NCI-H1105 treated with DMSO at 0.1 percent for 48 hours (cell line): Measurements from ENCODE around the gene SIPA1.

ENCODE experiments used
- DNase-seq: peaks from one replicate; lab custom pipeline; 2025; lab: John Stamatoyannopoulos, UW

The SIPA1 gene

DNA sequence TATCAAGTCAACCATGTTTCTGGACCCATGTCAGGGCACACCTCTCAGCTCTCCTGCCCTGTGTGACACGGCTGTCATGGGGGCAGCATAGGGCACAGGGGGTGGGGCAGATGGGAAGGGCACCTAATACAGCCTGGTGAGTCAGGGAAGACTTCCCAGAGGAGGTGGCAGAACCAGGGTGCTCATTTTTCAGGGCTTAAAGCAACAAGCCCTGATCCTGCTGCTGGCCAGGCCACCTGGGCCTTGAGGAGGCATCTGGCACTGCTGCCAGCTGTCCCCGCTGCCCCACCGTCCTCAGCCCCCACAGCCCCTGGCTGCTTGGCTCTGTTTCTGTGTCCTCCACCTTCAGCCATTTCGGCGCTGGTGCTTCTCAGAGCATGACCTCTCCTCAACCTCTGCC lies 28.2 kb upstream of the SIPA1 start:
- DNase-seq = no peak

DNA sequence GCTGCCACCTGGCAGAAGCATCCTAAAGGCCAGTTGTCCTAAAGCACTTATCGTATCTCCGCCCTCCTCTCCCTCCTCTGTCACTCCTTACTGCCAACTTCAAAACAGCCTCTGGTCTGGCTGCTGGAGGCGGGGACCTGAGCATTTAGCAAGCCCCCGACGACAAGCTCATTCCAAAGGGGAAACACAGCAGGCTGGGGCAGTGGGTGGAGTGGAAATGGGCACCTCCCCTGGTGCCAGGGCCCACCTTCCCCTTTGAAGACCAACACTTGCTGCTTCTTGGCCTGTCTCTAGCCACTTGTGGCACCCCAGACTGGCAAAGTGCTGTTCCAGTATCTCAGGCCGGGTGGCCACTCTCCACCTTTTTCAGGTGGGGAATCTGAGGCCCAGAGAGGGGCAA lies 27.5 kb upstream of the SIPA1 start:
- no peak for DNase-seq

DNA sequence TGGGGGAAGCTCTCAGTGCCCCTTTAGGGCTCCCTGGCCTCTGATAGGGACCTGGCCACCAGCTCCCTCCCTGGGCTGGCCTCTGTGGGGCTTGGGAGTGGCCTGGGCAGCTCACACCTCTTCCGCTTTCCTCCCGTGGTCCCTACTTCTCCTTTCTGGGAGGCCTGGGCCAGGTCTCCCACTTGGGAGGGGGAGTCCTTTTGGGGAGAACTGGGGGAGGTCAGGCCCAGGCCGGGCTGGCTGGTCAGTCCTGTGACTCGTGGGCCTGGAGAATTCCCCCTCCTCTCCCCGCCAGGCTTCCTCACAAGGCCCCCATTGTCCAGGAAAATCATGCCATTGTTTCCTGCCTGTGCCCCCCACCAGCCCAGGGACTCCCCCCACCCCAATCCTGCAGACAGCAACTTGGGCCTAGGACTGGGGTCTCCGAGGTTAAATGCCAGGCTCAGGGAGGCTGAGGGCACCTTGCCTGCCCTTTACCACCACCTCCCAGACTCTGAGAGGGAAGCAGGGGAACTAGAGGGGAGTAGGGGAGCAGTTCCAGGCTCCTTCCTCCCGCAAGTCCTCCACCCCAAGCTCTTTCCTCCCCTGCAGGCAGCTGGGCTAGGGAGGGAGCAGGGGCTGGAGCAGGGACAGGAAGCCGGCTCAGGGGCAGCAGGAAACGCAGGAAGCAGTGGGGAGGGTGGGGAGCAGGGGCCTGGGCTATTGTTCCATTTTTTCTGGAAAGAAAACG lies 26.7 kb upstream of the SIPA1 start:
- DNase-seq = no peak

DNA sequence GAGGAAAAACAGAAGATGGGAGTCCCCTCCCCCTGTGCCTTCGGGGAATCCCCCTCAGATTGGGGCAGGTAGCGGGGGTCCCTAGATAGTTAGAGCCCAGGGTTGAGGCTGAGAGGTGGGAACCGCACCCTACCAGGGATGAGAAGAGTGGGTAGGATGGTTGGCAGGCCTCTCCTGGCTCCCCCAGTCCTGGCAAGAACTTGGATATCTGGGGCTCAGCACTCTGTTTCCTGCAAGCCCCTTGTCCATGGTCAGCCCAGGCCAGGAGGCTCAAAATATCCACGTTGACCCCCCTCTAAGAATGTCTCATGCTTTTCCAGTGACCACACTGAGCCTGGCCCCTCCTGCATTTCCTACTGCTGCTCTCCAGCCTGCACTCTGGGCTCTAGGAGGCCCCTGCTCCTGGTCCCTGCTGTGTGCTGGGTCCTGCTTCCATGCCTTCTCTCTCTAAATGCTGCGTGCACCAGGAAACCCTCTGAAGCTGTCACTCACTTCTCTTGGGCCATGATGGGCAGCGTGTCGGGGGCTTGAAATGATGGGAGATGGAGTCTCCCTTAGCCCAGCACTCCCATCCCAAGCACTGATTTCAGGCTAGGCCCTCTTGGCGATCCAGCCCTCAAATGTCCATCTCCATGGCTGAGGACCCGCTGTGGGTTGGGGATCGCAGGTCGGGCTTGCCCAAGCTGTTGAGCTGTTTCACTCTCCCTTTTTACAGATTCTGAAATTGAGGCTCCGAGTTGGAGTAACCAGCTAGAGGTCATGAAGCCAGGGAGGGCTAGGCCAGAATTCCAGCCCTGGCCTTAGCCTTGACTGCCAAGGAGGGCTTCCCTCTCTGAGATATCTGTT lies 25.9 kb upstream of the SIPA1 start:
- DNase-seq = no peak

DNA sequence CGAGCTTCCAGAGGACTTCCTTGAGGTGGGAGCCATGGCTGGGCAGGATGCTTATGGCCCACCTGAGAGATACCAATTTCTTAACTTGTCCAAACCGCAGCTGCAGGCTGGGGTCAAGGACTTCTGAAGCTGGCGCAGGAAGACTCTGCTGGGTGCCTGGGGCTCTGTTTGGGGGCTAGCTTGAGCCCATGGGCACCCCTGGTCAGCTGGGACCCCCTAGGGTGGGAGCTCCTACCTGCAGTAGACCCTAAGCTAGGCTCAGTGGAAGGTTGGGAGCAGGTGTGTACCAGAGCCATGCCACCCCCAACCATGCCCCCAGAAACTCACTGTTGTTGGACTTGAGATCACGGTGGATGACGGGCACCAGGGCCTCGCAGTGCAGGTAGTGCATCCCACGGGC lies 25.2 kb upstream of the SIPA1 start:
- DNase-seq = no peak

DNA sequence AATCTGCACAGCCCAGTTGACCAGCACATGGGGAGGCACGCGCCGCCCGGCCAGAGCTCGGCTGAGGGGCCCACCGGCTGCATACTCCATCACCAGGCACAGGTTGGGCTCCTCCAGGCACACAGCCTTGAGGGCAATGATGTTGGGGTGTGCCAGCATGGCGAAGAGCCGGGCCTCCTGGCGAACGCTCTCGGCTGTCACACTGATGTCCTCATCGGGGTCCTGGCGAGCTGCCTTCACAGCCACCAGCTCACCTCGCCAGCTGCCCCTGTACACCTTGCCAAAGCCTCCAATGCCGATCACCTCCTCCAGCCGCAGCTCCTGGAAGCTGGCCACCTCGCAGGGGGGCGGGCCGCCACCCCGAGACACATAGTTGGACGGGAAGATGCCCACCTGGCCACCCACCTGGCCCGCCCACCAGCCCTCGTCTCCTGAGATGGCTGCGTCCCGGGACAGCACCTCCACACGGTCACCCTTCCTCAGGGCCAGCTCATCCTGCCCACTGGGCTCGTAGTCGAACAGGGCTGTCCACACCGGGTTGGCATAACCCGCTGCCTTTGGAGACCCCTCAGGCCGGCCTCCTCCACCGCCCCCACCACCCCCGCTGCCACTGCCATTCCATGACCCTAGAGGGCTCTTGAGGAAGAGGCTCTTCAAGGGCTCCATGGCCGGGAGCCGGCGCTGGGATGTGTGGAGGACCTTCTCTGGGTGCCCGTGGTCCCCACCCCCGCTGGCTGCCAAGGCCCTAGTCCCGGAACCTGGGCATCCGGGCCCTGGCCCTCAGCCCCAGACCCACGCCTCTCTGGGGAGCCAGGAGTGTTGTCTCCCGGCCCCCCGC lies 24.6 kb upstream of the SIPA1 start:
- DNase-seq = peak; percentile 11

DNA sequence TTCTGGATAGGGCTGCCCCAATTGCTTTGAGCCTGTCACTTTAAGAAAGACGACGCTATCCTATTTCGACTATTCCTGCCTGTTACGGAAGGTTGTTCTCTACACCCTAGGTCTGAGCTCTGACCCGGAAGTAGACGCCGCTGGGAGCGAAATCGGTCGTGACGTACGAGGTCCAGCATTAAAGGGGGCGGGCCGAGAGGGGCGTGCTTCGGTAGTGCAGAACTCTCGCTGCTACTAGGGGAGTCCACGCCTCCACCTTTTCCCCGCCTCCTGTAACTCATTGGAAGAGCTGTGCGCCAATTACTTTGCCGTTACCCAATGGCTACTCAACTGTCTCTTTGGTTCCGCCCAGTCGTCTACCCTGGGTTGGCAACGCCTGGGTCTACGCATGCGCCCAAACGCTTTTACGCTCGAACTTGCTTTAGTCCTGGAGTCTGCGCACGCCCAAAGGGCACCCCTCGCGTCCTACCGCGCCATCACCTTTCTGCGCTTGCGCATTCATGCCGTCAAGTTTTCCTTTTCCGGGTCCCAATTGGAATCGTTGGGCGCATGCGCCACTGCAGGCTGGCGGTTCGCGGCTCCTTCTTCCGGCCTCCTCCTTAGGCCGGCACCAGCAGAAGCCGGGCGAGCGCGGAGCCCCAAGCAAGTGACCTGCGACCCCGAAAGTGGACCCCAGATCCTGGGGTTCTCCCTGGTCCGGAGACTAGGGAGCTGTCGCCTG lies 22.5 kb upstream of the SIPA1 start, which contains the start of gene PCNX3:
Gene PCNX3, plus strand, starts transcription at position 548 of the 721 bp plus-strand sequence. CDS start 536 bp downstream, outside the sequence.
- DNase-seq = peak; percentile 100

DNA sequence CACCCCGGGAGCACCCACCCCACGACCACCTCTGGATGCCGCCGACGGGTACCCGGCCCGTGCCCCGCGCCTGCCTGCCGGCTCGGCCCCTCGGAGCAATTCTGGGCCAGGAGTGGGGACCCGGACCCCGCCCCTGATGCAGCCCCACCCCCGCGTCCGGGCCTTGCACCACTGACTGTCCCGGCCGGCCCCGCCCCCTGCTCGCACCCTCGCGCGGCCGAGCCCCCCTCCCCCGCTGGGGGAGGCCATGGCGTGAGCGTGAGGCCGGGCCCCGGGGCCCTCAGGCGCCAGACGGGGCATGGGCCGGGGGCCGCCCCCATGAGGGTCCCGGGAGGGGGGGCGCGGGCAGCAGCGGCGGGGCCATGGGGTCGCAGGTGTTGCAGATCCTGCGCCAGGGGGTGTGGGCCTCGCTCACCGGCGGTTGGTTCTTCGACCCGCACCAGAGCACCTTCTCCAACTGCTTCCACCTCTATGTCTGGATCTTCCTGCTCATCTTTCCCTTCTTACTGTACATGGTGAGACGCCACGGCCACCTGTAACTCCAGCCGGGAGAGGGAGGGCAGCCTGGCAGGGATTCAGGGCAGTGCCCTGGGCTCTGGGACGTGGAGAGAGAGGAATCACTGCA lies 21.8 kb upstream of the SIPA1 start:
- no peak for DNase-seq

DNA sequence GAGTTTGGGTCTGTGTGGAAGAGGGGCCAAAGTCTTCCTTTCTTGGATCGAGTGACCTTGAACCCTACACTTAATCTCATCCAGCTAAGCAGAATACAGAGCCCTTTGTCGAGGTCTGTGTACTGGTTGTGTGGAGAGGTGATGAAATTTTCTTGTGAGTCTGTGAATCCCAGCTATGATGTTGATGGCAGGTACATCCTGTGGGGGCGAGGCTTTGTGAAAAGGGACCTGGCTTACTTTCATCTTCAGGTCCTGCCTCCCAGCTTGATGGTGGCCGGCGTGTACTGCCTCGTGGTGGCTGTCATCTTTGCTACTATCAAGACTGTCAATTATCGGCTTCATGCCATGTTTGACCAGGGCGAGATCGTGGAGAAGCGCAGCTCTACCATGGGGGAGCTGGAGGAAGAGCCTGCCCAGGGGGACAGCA lies 21.3 kb upstream of the SIPA1 start:
- DNase-seq = no peak

DNA sequence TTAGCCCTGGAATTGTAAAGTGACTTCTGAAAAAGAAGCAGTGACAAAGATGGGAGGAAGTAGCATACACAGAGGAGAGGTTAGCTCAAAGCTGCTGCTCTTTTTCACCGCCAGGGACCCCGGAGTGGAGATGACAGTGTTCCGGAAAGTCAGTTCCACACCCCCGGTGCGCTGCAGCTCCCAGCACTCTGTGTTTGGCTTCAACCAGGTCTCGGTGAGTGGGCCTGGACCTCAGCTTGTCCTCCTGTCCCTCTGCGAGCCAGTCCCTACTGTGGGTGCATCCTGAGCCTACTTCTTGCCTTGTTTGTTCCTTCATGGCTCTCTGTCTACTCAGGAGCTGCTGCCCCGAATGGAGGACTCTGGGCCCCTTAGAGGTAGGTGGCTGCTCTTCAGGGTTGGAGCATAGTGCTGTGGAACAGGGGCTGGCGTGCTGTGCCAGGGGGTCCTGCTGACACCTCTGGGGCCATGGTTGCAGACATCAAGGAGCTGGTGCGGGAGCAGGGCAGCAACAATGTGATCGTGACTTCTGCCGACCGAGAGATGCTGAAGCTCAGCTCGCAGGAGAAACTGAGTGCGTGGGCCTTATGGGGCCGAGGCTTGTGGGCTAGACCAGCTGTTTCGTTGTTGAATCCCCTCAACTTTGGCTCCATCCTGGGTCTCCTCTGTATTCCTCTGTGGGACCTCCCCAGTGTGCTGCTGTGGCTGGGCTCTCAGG lies 20.6 kb upstream of the SIPA1 start:
- DNase-seq = no peak

DNA sequence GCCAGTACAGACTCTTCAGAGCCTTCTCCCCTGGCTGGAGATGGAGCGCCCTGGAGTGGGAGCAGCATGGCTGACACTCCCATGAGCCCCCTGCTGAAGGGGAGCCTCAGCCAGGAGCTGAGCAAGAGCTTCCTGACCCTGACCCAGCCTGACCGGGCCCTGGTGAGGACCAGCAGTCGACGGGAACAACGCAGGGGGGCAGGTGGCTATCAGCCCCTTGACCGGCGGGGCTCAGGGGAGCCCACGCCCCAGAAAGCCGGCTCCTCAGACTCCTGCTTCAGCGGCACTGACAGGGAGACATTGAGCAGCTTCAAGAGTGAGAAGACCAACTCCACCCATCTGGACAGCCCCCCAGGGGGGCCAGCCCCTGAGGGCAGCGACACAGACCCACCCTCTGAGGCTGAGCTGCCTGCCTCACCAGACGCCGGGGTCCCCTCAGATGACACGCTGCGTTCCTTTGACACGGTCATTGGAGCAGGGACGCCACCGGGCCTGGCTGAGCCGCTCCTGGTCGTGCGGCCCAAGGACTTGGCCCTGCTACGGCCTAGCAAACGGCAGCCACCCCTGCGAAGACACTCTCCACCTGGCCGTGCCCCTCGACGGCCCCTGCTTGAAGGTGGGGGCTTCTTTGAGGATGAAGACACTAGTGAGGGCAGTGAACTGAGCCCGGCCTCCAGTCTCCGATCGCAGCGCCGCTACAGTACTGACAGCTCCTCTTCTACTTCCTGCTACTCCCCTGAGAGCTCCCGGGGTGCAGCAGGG lies 19.7 kb upstream of the SIPA1 start:
- DNase-seq = no peak

DNA sequence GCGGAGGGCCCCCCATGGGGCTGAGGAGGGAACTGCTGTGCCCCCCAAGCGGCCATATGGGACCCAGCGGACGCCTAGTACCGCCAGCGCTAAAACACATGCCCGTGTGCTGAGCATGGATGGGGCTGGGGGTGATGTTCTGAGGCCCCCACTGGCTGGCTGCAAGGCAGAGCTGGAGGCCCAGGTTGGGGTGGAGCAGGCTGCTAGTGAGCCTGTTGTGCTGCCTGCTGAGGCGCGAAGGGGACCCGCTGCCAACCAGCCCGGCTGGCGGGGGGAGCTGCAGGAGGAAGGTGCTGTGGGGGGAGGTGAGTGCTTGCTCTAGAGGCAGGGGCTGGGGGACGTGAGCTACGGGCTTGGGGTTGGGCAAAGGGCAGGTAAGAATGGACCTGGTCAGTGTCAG lies 19.1 kb upstream of the SIPA1 start:
- no peak for DNase-seq

DNA sequence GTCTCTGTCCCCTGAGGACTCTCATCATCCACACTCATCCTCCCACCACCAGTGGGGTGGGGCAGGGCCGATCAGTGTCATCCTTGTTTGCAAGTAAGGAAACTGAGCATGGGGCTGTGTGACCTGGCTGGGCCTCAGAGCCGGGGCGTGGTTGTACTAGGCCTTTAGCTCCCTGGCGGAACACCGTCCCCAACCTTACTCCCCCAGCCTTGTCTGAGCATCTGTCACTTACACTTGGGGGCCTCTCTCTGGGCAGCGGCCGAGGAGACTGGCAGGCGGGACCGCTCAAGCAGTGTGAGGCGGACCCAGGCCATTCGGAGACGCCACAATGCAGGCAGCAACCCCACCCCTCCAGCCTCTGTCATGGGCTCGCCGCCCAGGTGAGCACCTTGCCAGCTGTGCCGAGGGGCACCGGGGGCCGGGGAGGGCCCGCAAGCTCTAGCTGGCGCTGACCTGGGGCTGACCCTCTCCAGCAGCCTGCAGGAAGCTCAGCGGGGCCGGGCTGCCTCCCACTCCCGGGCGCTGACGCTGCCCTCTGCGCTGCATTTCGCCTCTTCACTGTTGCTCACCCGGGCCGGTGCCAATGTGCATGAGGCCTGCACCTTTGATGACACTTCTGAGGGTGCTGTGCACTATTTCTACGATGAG lies 18.5 kb upstream of the SIPA1 start:
- DNase-seq = no peak

DNA sequence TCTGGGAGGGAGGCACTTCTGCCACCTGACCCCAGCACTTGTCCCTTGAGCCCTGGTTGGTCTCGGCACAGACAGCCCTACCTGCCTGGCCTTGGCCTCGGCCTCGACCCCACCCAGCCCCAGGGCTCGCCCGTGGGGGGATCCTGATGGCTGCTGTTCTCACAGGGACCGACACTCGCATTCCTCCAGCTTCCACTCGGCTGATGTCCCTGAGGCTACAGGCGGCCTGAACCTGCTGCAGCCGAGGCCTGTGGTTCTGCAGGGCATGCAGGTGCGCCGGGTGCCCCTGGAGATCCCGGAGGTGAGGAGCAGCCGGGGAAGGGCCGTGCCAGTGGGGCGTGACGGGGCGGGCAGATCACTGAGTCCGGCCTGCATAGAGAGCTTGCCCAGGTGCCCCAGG lies 17.2 kb upstream of the SIPA1 start:
- no peak for DNase-seq

DNA sequence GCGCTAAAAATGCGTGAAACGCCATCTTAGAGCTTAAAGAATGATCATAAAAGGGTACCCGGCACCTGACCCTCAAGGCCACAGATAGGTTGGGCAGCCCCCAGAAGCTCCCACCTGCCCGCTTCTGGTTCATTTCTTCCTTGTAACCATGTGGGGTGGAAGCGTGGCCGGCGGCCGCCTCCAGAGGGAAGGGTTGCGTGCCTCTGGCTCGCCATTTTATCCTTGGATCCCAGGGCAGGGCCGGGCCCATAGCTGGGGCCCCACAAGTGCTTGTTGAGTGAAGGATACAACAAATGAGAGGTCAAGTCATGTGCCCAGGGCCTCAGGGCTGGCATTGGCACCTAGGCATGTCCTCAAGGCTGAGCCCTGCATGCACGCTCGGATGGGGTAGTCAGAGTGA lies 16.4 kb upstream of the SIPA1 start:
- DNase-seq = no peak

DNA sequence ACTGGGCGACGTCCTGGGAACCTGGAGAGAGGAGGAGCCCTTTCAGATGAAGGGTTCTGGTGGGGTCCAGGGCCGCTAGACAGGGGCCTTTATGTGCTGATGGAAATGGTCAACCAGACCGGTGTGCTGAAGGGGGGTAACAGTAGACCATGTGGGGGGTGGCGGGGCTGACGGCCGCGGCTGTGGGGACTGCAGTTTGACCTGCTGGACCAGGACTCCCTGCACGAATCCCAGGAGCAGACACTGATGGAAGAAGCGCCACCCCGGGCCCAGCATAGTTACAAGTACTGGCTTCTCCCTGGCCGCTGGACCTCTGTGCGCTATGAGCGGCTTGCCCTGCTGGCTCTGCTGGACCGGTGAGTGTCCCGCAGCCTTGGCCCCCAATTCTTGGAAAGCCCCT lies 15.9 kb upstream of the SIPA1 start:
- DNase-seq = no peak

DNA sequence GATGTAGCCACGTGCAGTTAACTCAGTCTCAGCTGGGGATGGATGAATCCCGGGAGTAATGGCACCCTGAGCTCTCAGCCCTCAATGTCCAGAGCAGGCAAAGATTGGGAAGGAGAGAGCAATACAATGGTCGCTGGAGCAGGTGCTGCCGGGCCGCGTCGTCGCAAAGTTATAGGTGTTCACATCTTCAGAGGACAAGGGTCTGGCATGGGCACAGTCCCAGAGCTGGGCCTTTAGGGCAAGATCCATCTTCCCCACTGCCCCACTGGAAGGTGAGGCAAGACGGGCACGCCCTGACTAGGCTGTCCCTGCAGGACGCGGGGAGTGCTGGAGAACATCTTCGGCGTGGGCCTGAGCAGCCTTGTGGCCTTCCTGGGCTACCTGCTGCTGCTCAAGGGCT lies 14.7 kb upstream of the SIPA1 start:
- no peak for DNase-seq

DNA sequence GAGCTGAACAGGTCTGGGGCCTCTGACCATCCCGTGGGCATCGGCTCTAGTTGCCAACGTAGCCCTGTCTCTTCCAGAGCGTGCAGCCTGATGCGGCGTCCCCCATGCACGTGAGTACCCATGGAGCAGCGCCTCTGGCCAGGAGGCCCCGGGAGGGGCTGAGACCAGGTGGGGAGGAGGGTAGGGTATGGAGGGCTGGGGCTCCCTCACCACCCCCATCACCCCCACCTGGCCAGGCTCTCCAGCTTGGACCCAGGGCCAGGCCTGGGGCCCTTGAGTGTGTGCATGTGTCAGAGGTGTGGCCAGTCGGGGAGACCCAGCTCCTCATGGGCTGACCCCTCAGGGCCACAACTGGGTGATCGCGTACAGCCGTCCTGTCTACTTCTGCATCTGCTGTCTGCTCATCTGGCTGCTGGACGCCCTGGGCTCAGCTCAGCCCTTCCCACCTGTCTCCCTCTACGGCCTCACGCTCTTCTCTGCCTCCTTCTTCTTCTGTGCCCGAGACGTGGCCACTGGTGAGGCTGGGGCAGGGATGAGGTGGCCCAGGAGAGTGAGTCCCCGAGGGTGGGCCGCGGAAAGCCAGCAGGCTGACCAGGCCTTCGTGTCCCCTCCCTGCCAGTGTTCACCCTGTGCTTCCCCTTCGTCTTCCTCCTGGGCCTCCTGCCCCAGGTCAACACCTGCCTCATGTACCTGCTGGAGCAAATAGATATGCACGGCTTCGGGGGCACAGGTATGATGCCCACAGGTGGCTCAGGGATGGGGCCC lies 13.9 kb upstream of the SIPA1 start:
- DNase-seq = no peak
